Hepatocyte (in vitro differentiated cells): Measurements from ENCODE around the gene ZBED4. TPM values are rescaled to one million over a fixed set of nuclear protein-coding genes. Genes with fewer than 3 reads are reported as not detected.

Experiments used
- DNase-seq: peaks from one replicate; pipeline ENCODE4 v3.0.0-alpha.2; 2016; ENCODE audit warnings: low spot score
- H2AFZ ChIP-seq: fragments of 200-600 bp; sonication (generic); 2 replicates; pipeline ENCODE4 v1.6.0; 2016; ENCODE audit warnings: antibody characterized with exemption, mild to moderate bottlenecking
- H3K27ac ChIP-seq: fragments of 200-600 bp; sonication (generic); 2 replicates; pipeline ENCODE4 v1.5.1; 2016; ENCODE audit warnings: mild to moderate bottlenecking
- H3K27me3 ChIP-seq: fragments of 200-600 bp; sonication (generic); 2 replicates; pipeline ENCODE4 v1.6.1; 2016
- H3K36me3 ChIP-seq: fragments of 200-600 bp; sonication (generic); replicated peaks from 2 replicates; pipeline ENCODE4 v1.5.1; 2016; ENCODE audit warnings: low read depth; ENCODE audit not compliant: insufficient read depth
- H3K4me1 ChIP-seq: fragments of 200-600 bp; sonication (generic); 2 replicates; pipeline ENCODE4 v1.5.1; 2016; ENCODE audit warnings: mild to moderate bottlenecking, moderate library complexity; ENCODE audit not compliant: insufficient read depth
- H3K4me2 ChIP-seq: fragments of 200-600 bp; sonication (generic); 2 replicates; pipeline ENCODE4 v1.6.0; 2016
- H3K4me3 ChIP-seq: fragments of 200-600 bp; sonication (generic); 2 replicates; pipeline ENCODE4 v1.5.1; 2016; ENCODE audit warnings: mild to moderate bottlenecking
- H3K79me2 ChIP-seq: fragments of 200-600 bp; sonication (generic); 2 replicates; pipeline ENCODE4 v1.6.0; 2017; ENCODE audit warnings: mild to moderate bottlenecking
- H3K9me2 ChIP-seq: fragments of 200-600 bp; sonication (generic); replicated peaks from 2 replicates; pipeline ENCODE4 v1.6.0; 2017; ENCODE audit warnings: mild to moderate bottlenecking; ENCODE audit not compliant: insufficient read depth
- H3K9me3 ChIP-seq: fragments of 200-600 bp; sonication (generic); 2 replicates; pipeline ENCODE4 v1.5.1; 2016; ENCODE audit warnings: low read depth, mild to moderate bottlenecking
- H4K20me1 ChIP-seq: fragments of 200-600 bp; sonication (generic); 2 replicates; pipeline ENCODE4 v1.6.0; 2016; ENCODE audit warnings: mild to moderate bottlenecking; ENCODE audit not compliant: insufficient read depth, poor library complexity, severe bottlenecking
- CTCF ChIP-seq: fragments of 200-600 bp; sonication (generic); IDR thresholded peaks from 2 replicates; pipeline ENCODE4 v1.5.1; 2016; ENCODE audit warnings: antibody characterized with exemption, mild to moderate bottlenecking; ENCODE audit not compliant: poor library complexity
- EZH2 ChIP-seq: fragments of 200-600 bp; sonication (generic); IDR thresholded peaks from 2 replicates; pipeline ENCODE4 v1.6.1; 2016; ENCODE audit warnings: antibody characterized with exemption, mild to moderate bottlenecking, borderline replicate concordance
- EZH2phosphoT487 ChIP-seq: fragments of 200-600 bp; sonication (generic); IDR thresholded peaks from one replicate; pipeline ENCODE4 v1.6.1; 2018; ENCODE audit warnings: antibody characterized with exemption, mild to moderate bottlenecking, low read depth, moderate library complexity; ENCODE audit not compliant: unreplicated experiment, severe bottlenecking
- WGBS: methylation state at CpG from one replicate; pipeline ENCODE4 v1.1.6; 2016; ENCODE audit warnings: low lambda C conversion rate; ENCODE audit errors: missing lambda C conversion rate; 5-methylcytosine and 5-hydroxymethylcytosine counted together
- polyA plus RNA-seq: library from polyadenylated mRNA; unstranded; fragments of >200 nt; fragmentation: Nextera tagmentation; extraction: Ambion mirVana; gene quantifications from 2 replicates; pipeline ENCODE4 v1.2.1, GENCODE V29; 2016
- total RNA-seq: library from RNA; depleted of rRNA; stranded (reverse); fragments of >200 nt; gene quantifications from 2 replicates; pipeline ENCODE4 v1.2.3, GENCODE V29; 2014

ZBED4 gene
- total and polyA plus RNA-seq, 2 experiments from 2014 or later, result 14.9 to 16.3 TPM

GRCh38 chr22:49925525-49926128, 72.0 kb downstream of the ZBED4 start:
- Histone ChIP-seq H3K27me3 (no peaks in the 10 kb centered on the region), H4K20me1 (no peaks in the 10 kb centered on the region), H3K4me2 (no peak overlapping the region), H3K9me3 (no peaks in the 10 kb centered on the region), H3K4me1 (peaks cover 3% of the 10 kb centered on the region), H3K79me2 (no peaks in the 10 kb centered on the region), H3K4me3 (no peak overlapping the region), H2AFZ (no peak overlapping the region), H3K9me2 (no peaks in the 10 kb centered on the region), H3K27ac (no peak overlapping the region), H3K36me3 (no peaks in the 10 kb centered on the region)
- WGBS, result 96% methylated on average over 24 of the region's 24 CpGs
- no peak for DNase-seq
- TF ChIP-seq EZH2, result no peak
- TF ChIP-seq CTCF, result no peak
- no peak for TF ChIP-seq EZH2phosphoT487

GRCh38 chr22:49926916-49927315, 73.3 kb downstream of the ZBED4 start:
- H3K9me2 ChIP-seq, result no peaks in the 10 kb centered on the region
- no peak for TF ChIP-seq EZH2phosphoT487
- TF ChIP-seq CTCF, result no peak
- TF ChIP-seq EZH2, result no peak
- no peaks in the 10 kb centered on the region for H3K79me2 ChIP-seq
- DNase-seq, result no peak
- no peak overlapping the region for H3K27ac ChIP-seq
- H3K4me3 ChIP-seq, result no peak overlapping the region
- H3K4me2 ChIP-seq, result no peak overlapping the region
- H3K4me1 ChIP-seq, result peaks cover 5% of the 10 kb centered on the region
- no peaks in the 10 kb centered on the region for H3K27me3 ChIP-seq
- no peaks in the 10 kb centered on the region for H3K36me3 ChIP-seq
- H4K20me1 ChIP-seq, result no peaks in the 10 kb centered on the region
- H3K9me3 ChIP-seq, result no peaks in the 10 kb centered on the region
- H2AFZ ChIP-seq, result no peak overlapping the region
- WGBS, result 92% methylated on average over 17 of the region's 18 CpGs

GRCh38 chr22:49927483-49928184, 74.0 kb downstream of the ZBED4 start:
- Histone ChIP-seq H3K79me2 (no peaks in the 10 kb centered on the region), H3K9me2 (no peaks in the 10 kb centered on the region), H3K36me3 (no peaks in the 10 kb centered on the region), H3K27ac (no peak overlapping the region), H4K20me1 (no peaks in the 10 kb centered on the region), H3K4me1 (peaks cover 5% of the 10 kb centered on the region), H3K4me2 (no peak overlapping the region), H3K9me3 (no peaks in the 10 kb centered on the region), H3K27me3 (no peaks in the 10 kb centered on the region), H2AFZ (no peak overlapping the region), H3K4me3 (no peak overlapping the region)
- 94% methylated on average over 18 of the region's 26 CpGs for WGBS
- DNase-seq, result no peak
- TF ChIP-seq CTCF (no peak), EZH2 (no peak), EZH2phosphoT487 (no peak)
